GM20431 (cell line): ENCODE results near the gene RDX.
"Not testable (repeated sequence)": the region's sequence is repeated elsewhere in the genome, so short reads cannot be mapped to it uniquely, and the experiment has no call there.

ENCODE experiments used
- in situ Hi-C: fragments of 300-500 bp; cut with MseI, MboI; formaldehyde crosslinking; loops from one replicate; pipeline ENCODE4 v1.15.0; 2020; ENCODE audit warnings: low sequenced_read_pairs; ENCODE audit not compliant: unreplicated experiment

The RDX gene

GRCh38 chr11:110306019-110306388, 9.6 kb upstream of the RDX start:
- in situ Hi-C loops = not testable (repeated sequence)

GRCh38 chr11:110305169-110306018, 9.0 kb upstream of the RDX start:
- in situ Hi-C loops = no loop called here

- in situ Hi-C loops = no loop called here
Measured at GRCh38 chr11:110303414-110303826, 7.0 kb upstream of the RDX start.

- in situ Hi-C loops = no loop called here
Measured at GRCh38 chr11:110301577-110301976, 5.2 kb upstream of the RDX start.

- in situ Hi-C loops = no loop called here
Measured at GRCh38 chr11:110301032-110301431, 4.6 kb upstream of the RDX start.

- in situ Hi-C loops = no loop called here
Measured at GRCh38 chr11:110299006-110299785, 2.8 kb upstream of the RDX start.

GRCh38 chr11:110298301-110298765, 1.9 kb upstream of the RDX start:
- in situ Hi-C loops = no loop called here

GRCh38 chr11:110297726-110298300, 1.4 kb upstream of the RDX start:
- in situ Hi-C loops = no loop called here

GRCh38 chr11:110297076-110297725, 787 bp upstream of the RDX start:
- in situ Hi-C loops = no loop called here

- in situ Hi-C loops = no loop called here
Measured at GRCh38 chr11:110295531-110296225, 736 bp downstream of the RDX start.

- in situ Hi-C loops = no loop called here
Measured at GRCh38 chr11:110295086-110295485, 1.3 kb downstream of the RDX start.

GRCh38 chr11:110294509-110294908, 1.9 kb downstream of the RDX start:
- in situ Hi-C loops = no loop called here

GRCh38 chr11:110293389-110293788, 3.0 kb downstream of the RDX start:
- in situ Hi-C loops = no loop called here

- in situ Hi-C loops = not testable (repeated sequence)
Measured at GRCh38 chr11:110292146-110292545, 4.3 kb downstream of the RDX start.

- in situ Hi-C loops = no loop called here
Measured at GRCh38 chr11:110290591-110291334, 5.7 kb downstream of the RDX start.

- in situ Hi-C loops = no loop called here
Measured at GRCh38 chr11:110289472-110289871, 6.9 kb downstream of the RDX start.

- in situ Hi-C loops = no loop called here
Measured at GRCh38 chr11:110287537-110287936, 8.9 kb downstream of the RDX start.

- in situ Hi-C loops = no loop called here
Measured at GRCh38 chr11:110286298-110287040, 9.9 kb downstream of the RDX start.
